ENCODE measurements around the gene CLASP1.

DNA sequence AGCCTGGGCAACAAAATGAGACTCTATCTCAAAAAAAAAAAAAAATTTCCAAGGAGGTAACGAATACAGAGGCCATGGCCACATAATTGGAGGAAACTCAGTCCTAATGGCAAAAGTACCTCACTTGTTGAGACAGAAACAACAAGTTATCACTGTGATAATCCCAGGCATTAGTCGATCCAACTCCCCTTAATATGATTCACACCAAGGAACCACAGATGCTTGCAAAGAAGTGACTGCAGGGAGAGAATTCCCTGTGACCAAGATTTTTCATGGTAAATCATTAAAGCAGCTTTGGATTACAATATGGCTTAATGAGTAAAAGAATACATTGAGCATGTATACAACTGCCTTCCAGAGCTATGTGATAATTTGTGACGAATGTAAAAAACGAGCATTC is 199.0 kb downstream of the CLASP1 start:
- TF ChIP-seq, protein P1, sequence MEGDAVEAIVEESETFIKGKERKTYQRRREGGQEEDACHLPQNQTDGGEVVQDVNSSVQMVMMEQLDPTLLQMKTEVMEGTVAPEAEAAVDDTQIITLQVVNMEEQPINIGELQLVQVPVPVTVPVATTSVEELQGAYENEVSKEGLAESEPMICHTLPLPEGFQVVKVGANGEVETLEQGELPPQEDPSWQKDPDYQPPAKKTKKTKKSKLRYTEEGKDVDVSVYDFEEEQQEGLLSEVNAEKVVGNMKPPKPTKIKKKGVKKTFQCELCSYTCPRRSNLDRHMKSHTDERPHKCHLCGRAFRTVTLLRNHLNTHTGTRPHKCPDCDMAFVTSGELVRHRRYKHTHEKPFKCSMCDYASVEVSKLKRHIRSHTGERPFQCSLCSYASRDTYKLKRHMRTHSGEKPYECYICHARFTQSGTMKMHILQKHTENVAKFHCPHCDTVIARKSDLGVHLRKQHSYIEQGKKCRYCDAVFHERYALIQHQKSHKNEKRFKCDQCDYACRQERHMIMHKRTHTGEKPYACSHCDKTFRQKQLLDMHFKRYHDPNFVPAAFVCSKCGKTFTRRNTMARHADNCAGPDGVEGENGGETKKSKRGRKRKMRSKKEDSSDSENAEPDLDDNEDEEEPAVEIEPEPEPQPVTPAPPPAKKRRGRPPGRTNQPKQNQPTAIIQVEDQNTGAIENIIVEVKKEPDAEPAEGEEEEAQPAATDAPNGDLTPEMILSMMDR (IDR thresholded peaks at IDR 0.05), result no peak
- no peak for TF ChIP-seq POLR2AphosphoS5 (IDR thresholded peaks at IDR 0.05; ENCODE audit: low read depth, low read length)
